Neuron (in vitro differentiated cells): ENCODE data around the gene TUBGCP6.

Experiments used
- H2AFZ ChIP-seq: one replicate; pipeline ENCODE4 v1.6.1; 2013; ENCODE audit warnings: low read depth, mild to moderate bottlenecking, inconsistent platforms, low read length, moderate library complexity
- H3K27me3 ChIP-seq: one replicate; pipeline ENCODE4 v1.6.1; 2013; ENCODE audit warnings: low read length; ENCODE audit not compliant: insufficient read depth
- H3K36me3 ChIP-seq: one replicate; pipeline ENCODE4 v1.6.1; 2013; ENCODE audit warnings: low read length; ENCODE audit not compliant: insufficient read depth
- H3K4me1 ChIP-seq: one replicate; pipeline ENCODE4 v1.6.1; 2013; ENCODE audit warnings: low read length; ENCODE audit not compliant: insufficient read depth
- H3K4me3 ChIP-seq: 2 replicates; pipeline ENCODE4 v1.5.1; 2013; ENCODE audit warnings: mild to moderate bottlenecking, low read length, moderate library complexity
- H3K9me3 ChIP-seq: one replicate; pipeline ENCODE4 v1.6.1; 2013; ENCODE audit warnings: low read length

The TUBGCP6 gene

DNA sequence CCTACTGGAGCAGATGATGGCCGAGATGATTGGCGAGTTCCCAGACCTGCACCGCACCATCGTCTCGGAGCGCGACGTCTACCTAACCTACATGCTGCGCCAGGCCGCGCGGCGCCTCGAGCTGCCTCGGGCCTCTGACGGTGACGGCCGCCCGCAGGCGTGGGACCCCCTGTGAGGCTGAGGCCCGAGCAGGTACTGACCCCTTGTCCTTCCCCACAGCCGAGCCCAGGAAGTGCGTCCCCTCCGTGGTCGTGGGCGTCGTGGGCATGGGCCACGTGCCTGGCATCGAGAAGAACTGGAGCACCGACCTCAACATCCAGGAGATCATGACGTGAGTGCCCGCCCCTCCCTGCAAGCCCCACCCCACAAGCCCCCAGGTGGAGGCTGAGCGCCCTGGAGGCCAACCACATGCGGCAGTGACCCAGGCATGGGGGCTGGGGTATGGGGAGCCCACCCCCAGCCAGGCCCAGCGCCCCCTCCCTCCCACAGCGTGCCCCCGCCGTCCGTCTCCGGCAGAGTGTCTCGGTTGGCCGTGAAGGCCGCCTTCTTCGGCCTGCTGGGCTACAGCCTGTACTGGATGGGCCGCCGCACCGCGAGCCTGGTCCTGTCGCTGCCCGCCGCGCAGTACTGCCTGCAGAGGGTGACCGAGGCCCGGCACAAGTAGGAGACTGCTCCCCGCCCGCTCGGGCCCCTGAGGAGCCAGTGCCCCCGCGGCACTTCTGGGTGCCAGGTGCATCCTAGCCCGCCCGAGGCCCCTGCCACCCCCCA, 46.8 kb downstream of the TUBGCP6 start:
- Histone ChIP-seq H2AFZ (no peak overlapping the region), H3K27me3 (no peaks in the 10 kb centered on the region), H3K9me3 (no peaks in the 10 kb centered on the region), H3K36me3 (peaks cover 19% of the 10 kb centered on the region), H3K4me1 (peaks cover 18% of the 10 kb centered on the region), H3K4me3 (no peak overlapping the region)

DNA sequence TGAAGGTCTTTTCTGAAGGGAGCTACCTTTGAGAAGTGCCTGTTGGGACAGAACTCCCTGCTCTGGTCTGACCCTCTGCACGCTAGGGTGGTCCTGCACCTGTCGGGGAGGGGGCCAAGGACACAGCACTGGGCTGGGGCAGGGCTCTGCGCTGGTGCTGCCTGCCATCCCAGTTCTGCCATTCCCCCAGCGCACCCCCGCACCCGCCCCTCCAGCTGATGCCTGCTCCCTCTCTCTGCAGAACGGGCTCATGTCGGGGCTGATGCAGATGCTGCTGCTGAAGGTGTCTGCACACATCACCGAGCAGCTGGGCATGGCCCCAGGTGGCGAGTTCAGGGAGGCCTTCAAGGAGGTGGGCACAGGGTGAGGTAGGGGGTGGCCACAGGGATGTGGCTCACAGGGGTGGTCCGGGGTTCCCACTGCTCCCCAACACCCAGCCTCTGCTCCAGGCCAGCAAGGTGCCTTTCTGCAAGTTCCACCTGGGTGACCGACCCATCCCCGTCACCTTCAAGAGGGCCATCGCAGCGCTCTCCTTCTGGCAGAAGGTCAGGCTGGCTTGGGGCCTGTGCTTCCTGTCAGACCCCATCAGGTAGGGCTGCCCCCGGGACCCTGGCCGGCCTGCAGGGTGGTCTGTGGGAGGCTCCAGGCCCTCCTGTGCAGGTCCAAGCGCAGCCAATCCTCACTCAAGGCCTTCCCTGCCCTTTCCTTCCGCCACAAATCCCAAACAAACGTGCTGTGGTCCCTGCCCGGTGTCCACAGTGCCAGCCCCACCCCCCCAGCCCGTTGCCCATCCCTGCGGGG, 47.6 kb downstream of the TUBGCP6 start:
- Histone ChIP-seq H2AFZ (no peak overlapping the region), H3K9me3 (no peaks in the 10 kb centered on the region), H3K4me3 (no peak overlapping the region), H3K36me3 (peaks cover 18% of the 10 kb centered on the region), H3K4me1 (peaks cover 15% of the 10 kb centered on the region), H3K27me3 (no peaks in the 10 kb centered on the region)

DNA sequence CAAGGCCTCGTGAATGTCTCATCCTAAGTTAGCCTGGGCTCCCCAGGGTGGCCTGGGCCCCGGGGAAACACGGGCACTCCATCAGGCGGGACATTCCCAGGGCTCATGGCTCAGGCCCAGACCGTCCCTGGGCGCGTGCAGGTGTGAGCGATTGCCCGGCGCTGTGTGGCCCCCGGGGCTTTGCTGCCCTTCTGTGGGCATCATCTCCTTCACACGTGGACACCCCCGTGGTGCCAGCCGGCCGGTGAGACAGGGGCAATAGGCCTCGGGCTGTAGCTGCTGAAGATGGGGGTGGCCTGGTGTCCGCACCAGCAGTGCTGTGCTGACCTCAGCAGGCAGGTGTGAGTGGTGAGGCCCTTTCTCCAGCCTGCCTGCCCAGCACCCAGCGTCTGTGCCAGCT, 48.6 kb downstream of the TUBGCP6 start:
- Histone ChIP-seq H3K9me3 (no peaks in the 10 kb centered on the region), H3K36me3 (peaks cover 18% of the 10 kb centered on the region), H3K4me1 (peaks cover 9% of the 10 kb centered on the region), H3K4me3 (no peak overlapping the region), H2AFZ (no peak overlapping the region), H3K27me3 (no peaks in the 10 kb centered on the region)

DNA sequence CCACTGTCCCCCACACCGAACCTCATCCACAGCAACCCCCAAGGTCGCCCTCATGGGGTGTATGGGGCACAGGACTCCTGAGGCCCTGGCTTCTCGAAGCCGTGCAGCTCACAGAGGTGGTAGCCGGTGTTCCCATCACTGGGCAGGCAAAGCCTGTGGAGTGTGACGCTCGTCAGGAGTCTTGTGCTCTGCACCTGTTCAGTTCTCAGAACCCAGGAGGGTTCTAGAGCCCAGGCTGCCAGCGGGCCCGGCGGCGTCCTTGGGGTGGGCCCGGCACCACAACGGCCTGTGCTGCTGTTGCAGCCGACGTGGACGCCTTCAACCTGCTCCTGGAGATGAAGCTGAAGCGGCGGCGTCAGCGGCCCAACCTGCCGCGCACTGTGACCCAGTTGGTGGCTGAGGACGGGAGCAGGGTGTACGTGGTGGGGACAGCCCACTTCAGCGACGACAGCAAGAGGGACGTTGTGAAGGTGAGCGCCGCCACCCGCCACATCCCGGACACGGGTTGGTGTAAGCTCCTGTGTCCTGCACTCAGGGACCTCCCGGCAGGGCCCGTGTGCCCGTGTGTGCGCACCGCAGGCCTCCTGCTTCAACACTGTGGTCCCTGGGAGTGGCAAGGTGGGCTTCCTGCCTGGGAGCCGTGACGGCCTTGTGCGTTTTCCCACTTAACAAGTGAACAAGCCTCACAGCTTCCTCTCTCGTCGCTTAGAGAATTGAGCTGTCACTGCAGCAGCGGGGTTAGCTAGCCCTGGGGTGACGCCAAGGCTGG, 50.6 kb downstream of the TUBGCP6 start:
- Histone ChIP-seq H3K27me3 (no peaks in the 10 kb centered on the region), H3K36me3 (peaks cover 18% of the 10 kb centered on the region), H2AFZ (no peak overlapping the region), H3K9me3 (no peaks in the 10 kb centered on the region), H3K4me1 (no peaks in the 10 kb centered on the region), H3K4me3 (no peak overlapping the region)

DNA sequence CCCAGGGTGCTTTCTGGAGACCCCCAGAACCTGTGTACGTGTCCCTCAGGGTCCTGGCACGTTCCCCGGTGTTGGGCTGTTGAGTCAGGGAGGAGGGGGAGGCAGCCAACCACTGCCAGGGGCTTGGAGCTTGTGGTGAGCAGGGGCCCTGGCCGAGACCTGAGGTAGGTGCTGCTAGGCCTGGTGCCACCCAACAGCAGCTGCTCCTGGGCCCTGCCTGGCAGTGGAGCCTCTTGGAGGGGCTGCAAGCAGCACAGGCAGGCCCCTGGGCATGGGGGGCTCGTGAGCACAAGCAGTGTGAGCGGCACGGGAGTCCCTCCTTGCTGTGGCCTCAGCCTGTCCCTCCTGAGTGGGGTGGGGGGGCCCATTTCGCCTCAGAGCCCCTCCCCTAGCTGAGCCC, 51.2 kb downstream of the TUBGCP6 start:
- H3K4me1 ChIP-seq, result no peaks in the 10 kb centered on the region
- no peaks in the 10 kb centered on the region for H3K9me3 ChIP-seq
- no peak overlapping the region for H2AFZ ChIP-seq
- H3K36me3 ChIP-seq, result peaks cover 15% of the 10 kb centered on the region
- no peak overlapping the region for H3K4me3 ChIP-seq
- no peaks in the 10 kb centered on the region for H3K27me3 ChIP-seq

DNA sequence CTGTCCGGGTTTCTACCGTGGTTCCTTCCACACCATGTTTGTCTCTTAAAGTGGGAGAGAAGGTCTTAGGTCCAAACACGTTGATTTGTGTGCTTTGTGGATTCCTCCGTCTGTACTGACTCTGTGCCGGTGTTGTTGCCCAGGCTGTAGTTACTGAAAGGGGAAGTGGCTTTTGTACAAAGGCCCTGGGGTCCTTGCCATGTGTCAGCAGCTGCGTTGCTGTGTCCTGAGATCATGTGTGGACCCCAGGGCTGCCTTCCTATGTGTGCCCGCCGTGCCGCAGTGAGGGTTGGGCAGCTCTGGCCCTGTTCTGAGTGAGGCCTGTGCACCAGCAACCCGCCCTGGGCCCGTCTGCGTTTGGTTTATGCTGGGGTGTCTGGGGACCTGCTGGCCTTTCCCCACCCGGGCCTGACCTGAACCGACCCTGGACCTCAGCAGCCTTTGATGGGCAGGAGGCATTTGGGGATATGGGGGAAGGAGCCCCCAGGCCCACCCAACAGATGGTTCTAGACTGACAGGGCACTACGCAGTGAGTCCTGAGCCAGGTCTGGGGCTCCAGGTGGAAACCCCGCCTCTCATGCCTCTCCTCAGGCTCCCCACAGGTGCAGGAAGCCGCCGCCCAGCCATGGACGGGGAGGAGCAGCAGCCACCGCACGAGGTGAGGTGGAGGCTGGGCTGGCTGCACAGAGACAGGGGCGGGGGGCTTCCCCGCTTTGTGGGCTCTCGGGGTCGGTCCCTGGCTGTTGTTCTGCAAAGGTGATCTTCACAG, 52.2 kb downstream of the TUBGCP6 start:
- Histone ChIP-seq H3K9me3 (no peaks in the 10 kb centered on the region), H2AFZ (no peak overlapping the region), H3K27me3 (no peaks in the 10 kb centered on the region), H3K36me3 (peaks cover 11% of the 10 kb centered on the region), H3K4me1 (no peaks in the 10 kb centered on the region), H3K4me3 (no peak overlapping the region)

DNA sequence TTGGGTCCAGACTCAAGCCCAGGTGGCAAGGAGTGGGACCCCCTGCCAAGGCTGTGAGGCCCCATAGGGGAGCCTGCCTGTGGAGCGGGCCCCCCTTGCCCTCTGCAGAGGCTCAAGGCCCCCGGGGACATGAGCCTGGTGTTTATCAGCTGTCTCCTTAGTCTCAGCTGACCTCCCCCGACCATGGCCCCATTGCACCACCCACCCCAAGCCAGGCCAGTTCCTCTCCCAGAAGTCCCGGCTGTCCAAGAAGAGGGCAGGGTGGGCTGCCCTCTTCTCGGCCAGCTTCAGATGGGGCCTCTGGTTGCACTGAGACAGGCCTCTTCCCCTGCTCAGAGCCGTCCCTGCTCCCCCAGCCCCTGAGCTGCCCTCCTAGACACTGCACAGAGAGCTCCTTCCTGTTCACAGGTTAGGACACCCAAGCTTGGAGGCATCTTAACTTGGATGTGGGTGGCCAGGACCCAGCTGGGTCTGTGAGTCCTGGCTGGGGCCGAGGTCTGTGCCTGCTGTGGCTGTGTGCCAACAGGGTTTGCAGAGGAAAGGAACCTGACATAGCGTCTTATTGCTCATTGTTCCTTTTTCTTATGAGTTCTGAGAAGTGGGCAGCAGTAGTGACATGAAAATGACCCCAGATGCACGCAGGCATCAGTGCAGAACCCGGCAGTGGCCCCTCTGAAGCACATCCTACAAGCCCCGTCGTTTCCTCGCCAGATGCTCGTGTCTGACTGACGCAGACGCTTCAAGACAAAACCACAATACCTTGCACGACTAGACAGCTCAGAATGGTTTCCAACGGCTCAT, 53.7 kb downstream of the TUBGCP6 start:
- H2AFZ ChIP-seq, result no peak overlapping the region
- H3K27me3 ChIP-seq, result no peaks in the 10 kb centered on the region
- peaks cover 11% of the 10 kb centered on the region for H3K36me3 ChIP-seq
- H3K4me3 ChIP-seq, result no peak overlapping the region
- H3K4me1 ChIP-seq, result peaks cover 5% of the 10 kb centered on the region
- no peaks in the 10 kb centered on the region for H3K9me3 ChIP-seq

DNA sequence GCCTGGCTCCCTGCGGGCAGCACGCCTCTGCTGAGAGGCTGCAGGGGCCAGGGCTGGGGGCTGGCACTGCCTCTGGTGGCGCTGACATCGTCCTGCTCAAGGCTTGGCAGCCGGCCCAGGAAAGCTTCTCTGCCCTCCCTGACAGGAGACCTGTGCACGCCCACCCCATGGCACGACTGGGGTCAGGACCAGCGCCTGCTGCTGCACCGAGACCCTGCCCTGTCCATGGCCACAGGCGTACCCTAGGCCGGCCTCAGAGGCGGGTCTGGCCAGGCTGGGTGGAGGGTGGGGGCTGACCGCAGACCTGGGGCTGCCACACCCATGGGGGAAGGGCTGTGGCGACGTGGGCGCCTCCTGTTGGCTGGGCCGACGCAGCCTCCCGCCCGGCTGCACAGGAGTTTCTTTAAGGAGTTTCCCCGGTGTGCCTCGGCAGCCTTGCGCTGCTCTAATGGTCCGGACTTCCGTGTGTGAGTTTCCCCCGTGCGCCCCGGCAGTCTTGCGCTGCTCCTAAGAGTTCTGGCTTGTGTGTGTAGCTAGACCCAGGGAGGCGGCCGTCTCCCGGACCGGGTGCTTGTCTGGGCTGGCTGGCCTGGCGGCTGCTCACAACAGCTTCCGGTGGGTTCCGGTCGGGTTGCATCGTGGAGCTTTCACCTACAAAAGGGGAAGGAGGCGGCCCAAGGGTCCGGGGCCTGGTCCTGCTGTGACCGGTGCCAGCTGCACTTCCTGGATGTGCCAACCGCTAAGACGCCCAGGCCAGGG, 54.5 kb downstream of the TUBGCP6 start:
- H2AFZ ChIP-seq, result no peak overlapping the region
- no peaks in the 10 kb centered on the region for H3K9me3 ChIP-seq
- peaks cover 11% of the 10 kb centered on the region for H3K36me3 ChIP-seq
- peaks cover 5% of the 10 kb centered on the region for H3K4me1 ChIP-seq
- H3K4me3 ChIP-seq, result no peak overlapping the region
- no peaks in the 10 kb centered on the region for H3K27me3 ChIP-seq

DNA sequence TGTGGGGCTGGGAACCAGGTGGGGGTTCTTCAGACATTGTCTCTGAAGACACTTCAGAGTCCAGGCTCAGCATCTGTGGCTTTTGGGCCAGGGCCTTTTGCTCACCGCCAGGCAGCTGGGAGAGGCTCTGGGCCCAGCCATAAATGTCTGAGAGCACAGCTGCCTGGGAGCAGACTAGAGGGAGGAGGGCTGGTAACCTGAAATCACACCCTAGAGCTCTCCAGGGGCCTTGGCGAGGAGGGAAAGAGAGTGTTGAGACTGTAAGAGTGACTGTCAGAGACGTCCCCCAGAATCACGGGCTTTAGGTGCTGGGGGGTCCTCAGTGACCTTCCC, 55.0 kb downstream of the TUBGCP6 start:
- H3K4me1 ChIP-seq, result peaks cover 5% of the 10 kb centered on the region
- H2AFZ ChIP-seq, result no peak overlapping the region
- no peak overlapping the region for H3K4me3 ChIP-seq
- no peaks in the 10 kb centered on the region for H3K9me3 ChIP-seq
- H3K27me3 ChIP-seq, result no peaks in the 10 kb centered on the region
- H3K36me3 ChIP-seq, result peaks cover 7% of the 10 kb centered on the region

DNA sequence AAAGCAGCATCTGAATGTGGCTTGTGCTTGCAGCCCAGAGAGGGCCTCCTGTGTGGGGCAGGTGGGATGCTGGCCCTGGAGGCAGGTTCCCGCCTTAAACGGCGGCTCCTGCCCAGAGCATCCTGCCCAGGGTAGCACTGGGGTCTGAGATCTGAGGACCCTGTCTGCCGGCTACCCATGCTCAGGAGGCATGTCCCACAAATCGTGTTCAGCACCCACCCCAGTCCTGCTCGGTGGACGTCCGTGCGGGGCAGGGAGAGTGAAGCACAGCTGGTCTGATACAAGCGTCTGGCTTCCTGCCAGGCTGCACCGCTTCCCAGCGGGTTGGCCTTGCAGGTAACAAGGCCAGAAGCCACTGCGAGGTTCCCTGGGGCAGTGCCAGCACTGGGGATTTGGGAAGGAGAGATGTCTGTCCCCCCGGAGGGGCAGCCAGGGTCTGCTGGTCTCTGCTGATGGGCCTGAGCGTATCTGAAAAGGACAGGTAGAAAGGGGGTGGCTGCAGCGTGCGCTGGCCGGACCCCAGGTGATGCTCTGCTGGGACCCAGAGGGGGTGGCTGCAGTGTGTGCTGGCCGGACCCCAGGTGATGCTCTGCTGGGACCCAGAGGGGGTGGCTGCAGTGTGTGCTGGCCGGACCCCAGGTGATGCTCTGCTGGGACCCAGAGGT, 55.5 kb downstream of the TUBGCP6 start:
- Histone ChIP-seq H3K4me1 (peaks cover 5% of the 10 kb centered on the region), H3K27me3 (no peaks in the 10 kb centered on the region), H3K4me3 (no peak overlapping the region), H3K36me3 (peaks cover 2% of the 10 kb centered on the region), H2AFZ (no peak overlapping the region), H3K9me3 (no peaks in the 10 kb centered on the region)

DNA sequence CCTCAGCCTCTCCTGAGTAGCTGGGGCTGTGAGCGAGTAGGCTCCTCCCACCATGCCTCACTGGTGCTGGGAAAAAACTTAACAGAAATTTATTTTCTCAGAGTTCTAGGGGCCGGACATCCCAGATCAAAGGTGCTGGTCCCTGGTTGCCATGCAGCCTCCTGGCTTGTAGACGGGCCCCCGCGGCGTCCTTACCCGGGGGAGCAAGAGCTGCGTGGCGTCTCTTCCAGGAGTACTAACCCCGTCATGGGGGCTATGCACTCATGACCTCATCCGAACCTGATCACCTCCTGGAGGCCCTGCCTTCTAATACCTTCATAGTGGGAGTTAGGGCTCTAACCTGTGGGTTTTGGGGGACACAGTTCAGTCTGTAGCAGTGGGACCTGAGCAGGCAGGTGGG, 56.5 kb downstream of the TUBGCP6 start:
- Histone ChIP-seq H2AFZ (no peak overlapping the region), H3K4me3 (no peak overlapping the region), H3K27me3 (no peaks in the 10 kb centered on the region), H3K36me3 (no peaks in the 10 kb centered on the region), H3K9me3 (no peaks in the 10 kb centered on the region), H3K4me1 (peaks cover 5% of the 10 kb centered on the region)
